GM18909 (cell line): ENCODE data around the gene TFDP2.
"Not testable (repeated sequence)": the region's sequence is repeated elsewhere in the genome, so short reads cannot be mapped to it uniquely, and the experiment has no call there.

Experiments used
- ATAC-seq: cut with Tn5 transposase; IDR thresholded peaks from one replicate; pipeline ENCODE4 v1.9.1; 2021; ENCODE audit warnings: mild to moderate bottlenecking; ENCODE audit not compliant: unreplicated experiment, poor library complexity

The TFDP2 gene, protein sequence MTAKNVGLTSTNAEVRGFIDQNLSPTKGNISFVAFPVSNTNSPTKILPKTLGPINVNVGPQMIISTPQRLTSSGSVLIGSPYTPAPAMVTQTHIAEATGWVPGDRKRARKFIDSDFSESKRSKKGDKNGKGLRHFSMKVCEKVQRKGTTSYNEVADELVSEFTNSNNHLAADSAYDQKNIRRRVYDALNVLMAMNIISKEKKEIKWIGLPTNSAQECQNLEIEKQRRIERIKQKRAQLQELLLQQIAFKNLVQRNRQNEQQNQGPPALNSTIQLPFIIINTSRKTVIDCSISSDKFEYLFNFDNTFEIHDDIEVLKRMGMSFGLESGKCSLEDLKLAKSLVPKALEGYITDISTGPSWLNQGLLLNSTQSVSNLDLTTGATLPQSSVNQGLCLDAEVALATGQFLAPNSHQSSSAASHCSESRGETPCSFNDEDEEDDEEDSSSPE

GRCh38 chr3:142148792-142149672 lies at the start of gene TFDP2:
Gene TFDP2 (minus strand): TSS chr3:142149544. CDS start chr3:142101749, 47,795 bp downstream.
- ATAC-seq: peak; percentile 99

- ATAC-seq: no peak
Measured at GRCh38 chr3:142188846-142189245, 39.5 kb upstream of the TFDP2 start.

DNA sequence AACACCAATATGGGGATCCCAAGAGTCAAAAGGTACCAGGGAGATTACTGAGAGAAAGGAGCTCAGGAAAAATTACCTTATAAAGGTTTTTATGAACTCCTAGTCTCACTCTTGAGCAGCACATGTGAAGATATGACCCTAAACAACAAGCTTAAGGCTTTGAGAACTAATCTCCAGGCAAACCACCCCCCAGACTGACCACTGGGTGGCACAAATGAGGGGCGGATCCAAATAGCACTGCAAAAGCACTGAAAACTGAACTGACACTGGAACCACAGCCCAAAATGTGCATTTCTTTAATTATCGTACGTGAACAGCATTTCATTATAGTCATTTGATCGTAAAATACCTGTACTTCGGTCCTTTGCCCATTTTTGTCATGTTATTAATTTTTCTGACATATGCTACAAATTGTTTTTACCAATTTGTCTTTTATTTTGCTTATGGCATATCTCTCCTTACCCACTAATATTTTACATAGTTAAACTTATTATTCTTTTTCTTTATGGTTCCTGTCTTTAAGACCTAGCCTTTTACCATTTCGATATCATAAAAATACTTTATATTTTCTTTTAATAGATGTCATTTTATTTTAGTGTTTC lies 31.5 kb upstream of the TFDP2 start:
- ATAC-seq: no peak

DNA sequence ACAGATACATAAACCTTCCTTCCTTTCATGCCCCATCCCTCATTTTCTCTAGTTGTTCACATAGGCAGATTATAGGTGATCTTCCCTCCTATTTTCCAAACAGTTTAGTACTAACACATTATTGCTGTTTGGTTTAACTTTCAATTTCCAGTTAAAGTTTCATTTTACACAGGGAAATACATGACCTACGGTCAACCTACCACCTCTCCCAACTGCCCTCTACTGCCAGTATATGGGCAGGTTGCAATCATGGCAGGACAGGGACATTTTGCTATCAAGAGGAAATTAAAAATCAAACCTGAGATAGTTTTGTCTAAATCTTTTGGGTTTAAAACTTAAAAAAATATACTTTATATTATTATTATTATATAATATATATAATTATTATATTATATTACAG lies 26.1 kb upstream of the TFDP2 start:
- ATAC-seq: no peak

GRCh38 chr3:142174559-142174958 lies 25.2 kb upstream of the TFDP2 start:
- ATAC-seq: no peak

- ATAC-seq: no peak
Measured at GRCh38 chr3:142168514-142168913, 19.2 kb upstream of the TFDP2 start.

DNA sequence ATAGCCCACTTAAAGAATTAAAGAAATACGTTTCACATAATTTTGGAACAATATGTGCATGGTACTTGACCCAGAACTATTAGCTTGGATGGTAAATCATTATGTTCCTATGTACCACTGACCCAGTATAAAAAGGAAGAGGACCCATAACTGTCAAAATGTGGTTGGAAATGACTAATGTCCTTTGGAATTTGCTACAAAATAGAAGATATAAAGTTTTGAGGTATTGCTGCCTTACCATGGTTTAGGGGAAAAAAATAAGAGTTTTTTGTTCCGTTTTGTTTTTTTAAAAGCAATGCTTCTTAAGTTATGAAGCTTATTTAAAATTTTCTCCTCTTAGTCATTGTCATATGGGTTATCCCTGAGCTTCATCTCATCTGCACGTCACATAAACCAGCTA lies 15.8 kb upstream of the TFDP2 start:
- no peak for ATAC-seq

DNA sequence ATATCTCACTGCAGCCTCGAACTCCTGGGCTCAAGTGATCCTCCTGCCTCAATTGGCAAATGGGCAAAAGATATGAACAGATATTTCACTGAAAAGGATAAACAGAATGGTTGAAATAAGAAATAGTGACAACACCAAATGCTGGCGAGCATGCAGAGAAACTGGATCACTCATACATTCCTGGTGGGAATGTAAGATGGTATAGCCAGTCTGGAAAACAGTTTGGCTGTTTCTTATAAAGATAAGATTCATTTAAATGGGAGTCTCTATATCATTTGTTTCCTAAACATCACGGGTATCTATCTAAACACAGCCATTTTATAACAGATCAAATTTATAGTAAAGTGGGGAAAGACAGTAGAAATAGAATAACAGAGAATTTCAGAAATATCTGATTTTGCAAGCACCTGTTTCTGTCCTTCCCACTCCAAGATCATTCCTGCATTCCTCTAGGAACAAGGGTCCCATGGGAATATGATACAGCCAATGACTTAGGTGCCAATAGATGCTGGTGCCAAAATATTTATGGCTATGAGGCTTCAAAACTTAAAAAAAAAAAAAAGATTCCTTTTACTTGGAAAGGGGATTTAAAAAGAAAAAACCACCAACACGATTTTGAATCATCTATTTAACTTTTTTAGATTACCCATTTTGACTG lies 9.9 kb upstream of the TFDP2 start:
- no peak for ATAC-seq

DNA sequence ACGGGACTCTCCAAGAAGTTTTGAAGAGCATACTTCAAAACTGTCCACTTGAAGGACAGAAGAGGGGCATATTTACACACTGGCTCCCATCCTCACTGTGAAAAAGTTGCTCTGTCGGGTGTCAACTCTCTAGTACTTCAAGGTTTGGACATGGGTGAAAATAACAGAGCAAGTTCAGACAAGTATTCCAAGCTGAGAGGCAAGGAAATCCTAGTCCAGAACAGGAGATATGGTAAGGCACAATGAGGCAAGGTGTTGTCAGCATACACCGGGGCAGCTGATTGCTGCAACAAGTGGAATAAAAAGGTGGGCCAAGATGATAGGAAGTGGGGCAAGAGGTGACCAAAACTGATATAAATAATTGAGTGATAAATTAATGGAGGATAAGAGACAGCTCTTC lies 4.8 kb upstream of the TFDP2 start:
- ATAC-seq: no peak

- no peak for ATAC-seq
Measured at GRCh38 chr3:142152384-142152783, 3.0 kb upstream of the TFDP2 start.

DNA sequence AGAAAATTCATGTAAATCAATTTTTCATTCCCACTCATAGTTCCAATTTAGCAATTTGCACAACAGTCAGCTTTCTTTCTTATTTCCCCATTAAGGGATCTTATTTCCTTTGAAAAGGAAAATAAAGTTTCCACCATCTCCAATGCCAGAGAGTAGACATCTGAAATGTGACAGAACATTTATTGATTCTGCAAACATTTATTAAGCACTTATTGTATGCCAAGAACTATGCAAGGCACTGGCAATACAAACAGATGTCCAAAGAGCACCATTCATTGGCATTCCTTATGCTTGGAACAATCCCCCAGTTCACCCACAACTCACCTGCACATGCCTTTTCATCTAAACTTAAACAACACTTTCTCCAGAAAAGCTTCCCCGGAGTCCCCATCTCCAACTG lies 2.5 kb upstream of the TFDP2 start:
- no peak for ATAC-seq

GRCh38 chr3:142151240-142151639 lies 1.9 kb upstream of the TFDP2 start:
- ATAC-seq: no peak

GRCh38 chr3:142150271-142150670 lies 927 bp upstream of the TFDP2 start:
- no peak for ATAC-seq

DNA sequence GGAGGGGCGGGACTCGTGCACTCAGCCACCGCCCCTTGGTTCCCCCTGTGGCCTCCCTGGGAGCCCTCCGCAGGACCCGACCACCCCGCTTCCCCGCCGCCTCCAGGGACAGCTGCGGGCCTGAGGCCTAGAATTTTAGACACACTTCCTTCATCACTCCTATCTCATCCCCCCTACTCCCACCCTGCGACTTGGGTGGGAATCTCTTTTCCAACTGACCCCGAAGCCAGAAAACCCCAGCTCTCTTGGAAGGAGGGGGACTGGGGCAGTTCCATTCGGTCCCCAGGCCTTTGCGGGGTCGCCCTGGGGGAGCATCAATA lies 289 bp upstream of the TFDP2 start:
- no peak for ATAC-seq

GRCh38 chr3:142148044-142148791 lies 1.1 kb downstream of the TFDP2 start:
- ATAC-seq: no peak

DNA sequence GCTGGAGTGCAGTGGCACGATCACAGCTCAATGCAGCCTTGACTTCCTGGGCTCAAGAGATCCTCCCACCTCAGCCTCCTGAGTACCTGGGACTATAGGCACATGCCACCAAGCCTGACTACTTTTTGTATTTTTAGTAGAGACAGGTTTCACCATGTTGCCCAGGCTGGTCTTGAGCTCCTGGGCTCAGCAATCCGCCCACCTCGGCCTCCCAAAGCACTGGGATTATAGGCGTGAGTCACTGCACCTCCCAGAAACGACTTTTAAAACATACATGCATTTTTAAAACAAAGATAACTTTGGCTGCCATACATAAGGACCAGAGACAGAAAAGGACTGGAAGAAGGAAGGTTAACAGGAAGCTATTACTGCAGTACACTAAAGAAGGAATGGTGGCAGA lies 4.8 kb downstream of the TFDP2 start:
- ATAC-seq: not testable (repeated sequence)

GRCh38 chr3:142140608-142141285 lies 8.6 kb downstream of the TFDP2 start:
- ATAC-seq: not testable (repeated sequence)

- ATAC-seq: not testable (repeated sequence)
Measured at GRCh38 chr3:142137089-142137488, 12.3 kb downstream of the TFDP2 start.

- no peak for ATAC-seq
Measured at GRCh38 chr3:142134799-142135325, 14.5 kb downstream of the TFDP2 start.
